A673 (cell line): ENCODE measurements around the gene CAPN7.

Source experiments
- EZH2 ChIP-seq: fragments of 200-600 bp; sonication (generic); IDR thresholded peaks from 2 replicates; pipeline ENCODE4 v1.6.1; 2017; ENCODE audit warnings: borderline replicate concordance, low read depth, mild to moderate bottlenecking, mixed read lengths, antibody characterized with exemption, low read length; ENCODE audit not compliant: poor library complexity, severe bottlenecking
- TF ChIP-seq, protein P1 (sequence below): fragments of 300-800, 200-600 bp; sonication (generic); conservative IDR thresholded peaks from 2 replicates; pipeline ENCODE4 v1.5.1; 2017; ENCODE audit warnings: low read depth, mild to moderate bottlenecking, antibody characterized with exemption, low read length, moderate library complexity, mixed read lengths

- TF ChIP-seq, protein P1, sequence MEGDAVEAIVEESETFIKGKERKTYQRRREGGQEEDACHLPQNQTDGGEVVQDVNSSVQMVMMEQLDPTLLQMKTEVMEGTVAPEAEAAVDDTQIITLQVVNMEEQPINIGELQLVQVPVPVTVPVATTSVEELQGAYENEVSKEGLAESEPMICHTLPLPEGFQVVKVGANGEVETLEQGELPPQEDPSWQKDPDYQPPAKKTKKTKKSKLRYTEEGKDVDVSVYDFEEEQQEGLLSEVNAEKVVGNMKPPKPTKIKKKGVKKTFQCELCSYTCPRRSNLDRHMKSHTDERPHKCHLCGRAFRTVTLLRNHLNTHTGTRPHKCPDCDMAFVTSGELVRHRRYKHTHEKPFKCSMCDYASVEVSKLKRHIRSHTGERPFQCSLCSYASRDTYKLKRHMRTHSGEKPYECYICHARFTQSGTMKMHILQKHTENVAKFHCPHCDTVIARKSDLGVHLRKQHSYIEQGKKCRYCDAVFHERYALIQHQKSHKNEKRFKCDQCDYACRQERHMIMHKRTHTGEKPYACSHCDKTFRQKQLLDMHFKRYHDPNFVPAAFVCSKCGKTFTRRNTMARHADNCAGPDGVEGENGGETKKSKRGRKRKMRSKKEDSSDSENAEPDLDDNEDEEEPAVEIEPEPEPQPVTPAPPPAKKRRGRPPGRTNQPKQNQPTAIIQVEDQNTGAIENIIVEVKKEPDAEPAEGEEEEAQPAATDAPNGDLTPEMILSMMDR: no peak
- TF ChIP-seq EZH2: no peak
Observed at GRCh38 chr3:15264486-15264885, 58.4 kb downstream of the CAPN7 start.
